Epithelial cell of prostate (primary cell): ENCODE measurements around the gene CARHSP1.
"Not testable (repeated sequence)": the region's sequence is repeated elsewhere in the genome, so short reads cannot be mapped to it uniquely, and the experiment has no call there.

Source experiments
- DNase-seq: peaks from one replicate; pipeline ENCODE4 v3.0.0-alpha.2; 2011; ENCODE audit warnings: low read depth, low spot score
- H3K27ac ChIP-seq: fragments of 450-650 bp; 2 replicates; pipeline ENCODE4 v1.5.1; 2017; ENCODE audit warnings: mild to moderate bottlenecking

CARHSP1 gene

DNA sequence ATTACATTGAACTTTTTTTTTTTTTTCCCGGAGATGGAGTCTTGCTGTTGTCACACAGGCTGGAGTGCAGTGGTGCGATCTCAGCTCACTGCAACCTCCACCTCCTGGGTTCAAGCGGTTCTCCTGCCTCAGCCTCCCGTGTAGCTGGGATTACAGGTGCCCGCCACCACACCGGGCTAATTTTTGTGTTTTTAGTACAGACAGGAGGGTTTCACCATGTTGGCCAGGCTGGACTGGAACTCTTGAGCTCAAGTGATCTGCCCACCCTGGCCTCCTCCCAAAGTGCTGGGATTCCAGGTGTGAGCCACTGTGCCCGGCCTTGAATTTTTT is 5.0 kb upstream of the CARHSP1 start:
- not testable (repeated sequence) for H3K27ac ChIP-seq, DNase-seq

GRCh38 chr16:8872967-8873865 is 4.4 kb upstream of the CARHSP1 start:
- no peak overlapping the region for H3K27ac ChIP-seq
- DNase-seq, result no peak

DNA sequence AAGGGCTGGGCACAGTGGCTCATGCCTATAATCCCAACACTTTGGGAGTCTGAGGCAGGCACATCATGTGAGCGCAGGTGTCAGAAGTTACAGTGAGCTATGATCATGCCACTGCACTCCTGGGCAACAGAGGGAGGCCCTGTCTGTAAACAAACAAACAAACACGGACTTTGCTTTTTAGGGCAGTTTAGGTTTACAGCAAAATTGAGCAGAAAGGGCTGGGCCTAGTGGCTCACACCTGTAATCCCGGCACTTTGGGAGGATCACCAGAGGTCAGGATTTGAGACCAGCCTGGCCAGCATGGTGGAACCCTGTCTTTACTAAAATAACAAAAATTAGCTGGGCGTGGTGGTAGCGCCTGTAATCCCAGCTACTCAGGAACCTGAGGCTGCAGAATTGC is 3.3 kb upstream of the CARHSP1 start:
- peak overlapping the region; percentile 94 for H3K27ac ChIP-seq
- no peak for DNase-seq

DNA sequence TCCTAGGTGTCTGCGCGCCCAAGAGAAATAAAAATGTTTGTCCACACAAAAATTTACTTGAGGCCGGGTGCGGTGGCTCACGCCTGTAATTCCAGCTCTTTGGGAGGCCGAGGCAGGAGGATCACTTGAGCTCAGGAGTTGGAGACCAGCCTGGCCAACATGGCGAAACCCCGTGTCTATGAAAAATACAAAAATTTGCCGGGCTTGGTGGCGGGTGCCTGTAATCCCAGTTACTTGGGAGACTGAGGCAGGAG is 1.1 kb upstream of the CARHSP1 start:
- not testable (repeated sequence) for H3K27ac ChIP-seq, DNase-seq

DNA sequence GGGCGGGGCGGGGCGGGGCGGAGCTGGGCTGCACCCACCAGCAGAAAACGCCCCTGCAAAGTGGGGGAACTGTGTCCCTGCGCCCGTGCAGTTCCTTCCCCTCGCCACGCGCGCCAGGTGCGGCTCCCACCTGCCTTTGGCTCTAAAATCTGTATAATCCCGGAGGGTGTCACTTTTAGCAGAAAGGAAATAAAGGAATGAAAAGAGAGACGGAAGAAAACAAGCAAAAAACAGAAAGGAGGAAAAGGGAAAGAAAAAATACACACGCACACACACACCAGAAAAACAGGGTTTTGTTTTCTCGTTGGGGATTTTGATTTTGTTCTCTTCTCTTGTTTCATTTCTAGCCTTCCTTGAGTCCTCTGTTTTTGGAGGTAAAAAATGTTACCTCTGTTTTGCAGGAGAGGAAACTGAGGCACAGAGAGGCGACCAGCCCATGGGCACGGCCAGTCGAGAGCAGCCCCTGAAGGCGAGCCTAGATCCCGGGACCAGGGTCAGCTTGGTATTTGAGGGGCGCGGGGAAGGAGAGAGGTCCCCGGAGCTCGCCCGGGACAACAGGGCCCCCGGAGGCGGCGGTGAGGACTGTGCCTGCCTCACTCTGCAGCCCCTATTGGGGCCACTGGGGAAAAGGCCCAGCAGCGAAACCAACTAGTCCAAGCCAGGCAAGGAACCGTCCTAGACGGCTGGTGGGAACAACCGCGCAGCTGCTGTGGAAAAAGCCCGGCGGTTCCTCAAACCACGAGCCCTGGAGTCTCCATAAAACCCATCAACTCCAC is 594 bp upstream of the CARHSP1 start:
- no peak for DNase-seq
- H3K27ac ChIP-seq, result peak overlapping the region; percentile 76

- DNase-seq, result no peak
- H3K27ac ChIP-seq, result peak overlapping the region; percentile 76
These were observed 832 bp downstream of the CARHSP1 start for GRCh38 chr16:8867932-8868415.

- H3K27ac ChIP-seq, result peak overlapping the region; percentile 76
- no peak for DNase-seq
These were observed 1.4 kb downstream of the CARHSP1 start for GRCh38 chr16:8867216-8867931.

GRCh38 chr16:8866884-8867215 is 2.0 kb downstream of the CARHSP1 start:
- DNase-seq, result no peak
- H3K27ac ChIP-seq, result no peak overlapping the region

DNA sequence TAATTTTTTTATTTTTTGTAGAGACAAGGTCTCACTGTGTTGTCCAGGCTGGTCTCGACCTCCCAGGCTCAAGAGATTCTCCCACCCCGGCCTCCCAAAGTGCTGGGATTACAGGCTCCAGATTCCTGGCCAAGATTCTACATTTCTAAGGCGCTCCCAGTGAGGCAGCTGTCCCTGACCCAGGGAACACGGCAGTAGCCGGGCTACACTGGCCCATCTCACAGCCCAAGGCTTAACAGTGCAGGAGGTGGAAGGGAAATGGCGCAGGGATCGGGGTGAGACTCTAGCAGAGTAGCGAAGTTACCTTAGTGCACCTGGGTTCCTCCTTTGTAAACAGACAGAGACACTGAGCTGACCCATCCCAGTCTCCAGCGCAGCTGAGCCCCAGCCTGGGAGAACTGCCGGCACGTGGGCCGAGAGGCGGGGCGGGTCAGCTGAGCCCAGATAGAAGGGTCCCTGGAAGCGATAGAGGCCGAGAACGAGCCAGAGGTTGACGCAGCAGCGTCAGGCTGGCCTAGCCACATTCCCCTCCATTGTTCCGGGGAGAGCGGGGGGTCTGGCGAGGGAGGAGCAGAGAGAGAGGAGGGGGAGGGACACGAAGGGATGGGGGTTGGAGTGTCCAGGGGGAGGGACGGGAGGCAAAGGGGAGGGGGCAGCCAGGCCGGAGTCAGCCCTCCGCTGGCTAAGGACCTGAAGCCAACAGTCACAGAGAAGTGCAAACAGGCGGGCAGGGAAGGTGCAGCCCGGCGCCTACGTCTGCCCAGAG is 2.5 kb downstream of the CARHSP1 start:
- no peak for DNase-seq
- no peak overlapping the region for H3K27ac ChIP-seq

DNA sequence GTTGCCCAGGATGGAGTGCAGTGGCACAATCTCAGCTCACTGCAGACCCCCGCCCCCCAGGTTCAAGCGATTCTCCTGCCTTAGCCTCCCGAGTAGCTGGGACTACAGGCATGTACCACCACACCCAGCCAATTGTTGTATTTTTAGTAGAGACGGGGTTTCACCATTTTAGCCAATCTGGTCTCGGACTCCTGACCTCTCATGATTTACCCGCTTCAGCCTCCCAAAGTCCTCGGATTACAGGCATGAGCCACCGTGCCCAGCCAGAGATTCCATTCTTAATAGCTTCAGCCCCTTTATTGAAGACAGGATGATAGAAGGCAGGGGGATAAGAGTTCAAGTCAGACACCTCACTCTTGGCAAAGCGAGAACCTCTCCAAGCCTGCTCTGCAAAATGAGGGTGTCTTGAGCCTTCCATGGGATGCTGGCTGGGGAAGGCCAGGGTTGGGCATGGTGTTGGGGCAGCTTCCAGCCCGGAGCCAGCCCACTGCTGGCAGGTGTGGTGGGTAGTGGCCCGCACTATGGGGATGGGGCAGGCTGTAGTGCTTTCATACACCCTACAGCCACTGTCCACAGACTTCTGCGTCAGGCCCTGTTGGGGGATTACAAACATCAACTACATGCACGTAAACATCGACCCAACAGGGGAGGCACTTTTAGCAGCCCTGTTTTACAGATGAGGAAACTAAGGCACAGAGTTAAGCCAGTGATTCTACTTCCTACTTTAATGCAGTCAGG is 3.5 kb downstream of the CARHSP1 start:
- H3K27ac ChIP-seq, result no peak overlapping the region
- DNase-seq, result no peak

- H3K27ac ChIP-seq, result no peak overlapping the region
- DNase-seq, result no peak
These were observed 4.2 kb downstream of the CARHSP1 start for GRCh38 chr16:8864480-8865110.

DNA sequence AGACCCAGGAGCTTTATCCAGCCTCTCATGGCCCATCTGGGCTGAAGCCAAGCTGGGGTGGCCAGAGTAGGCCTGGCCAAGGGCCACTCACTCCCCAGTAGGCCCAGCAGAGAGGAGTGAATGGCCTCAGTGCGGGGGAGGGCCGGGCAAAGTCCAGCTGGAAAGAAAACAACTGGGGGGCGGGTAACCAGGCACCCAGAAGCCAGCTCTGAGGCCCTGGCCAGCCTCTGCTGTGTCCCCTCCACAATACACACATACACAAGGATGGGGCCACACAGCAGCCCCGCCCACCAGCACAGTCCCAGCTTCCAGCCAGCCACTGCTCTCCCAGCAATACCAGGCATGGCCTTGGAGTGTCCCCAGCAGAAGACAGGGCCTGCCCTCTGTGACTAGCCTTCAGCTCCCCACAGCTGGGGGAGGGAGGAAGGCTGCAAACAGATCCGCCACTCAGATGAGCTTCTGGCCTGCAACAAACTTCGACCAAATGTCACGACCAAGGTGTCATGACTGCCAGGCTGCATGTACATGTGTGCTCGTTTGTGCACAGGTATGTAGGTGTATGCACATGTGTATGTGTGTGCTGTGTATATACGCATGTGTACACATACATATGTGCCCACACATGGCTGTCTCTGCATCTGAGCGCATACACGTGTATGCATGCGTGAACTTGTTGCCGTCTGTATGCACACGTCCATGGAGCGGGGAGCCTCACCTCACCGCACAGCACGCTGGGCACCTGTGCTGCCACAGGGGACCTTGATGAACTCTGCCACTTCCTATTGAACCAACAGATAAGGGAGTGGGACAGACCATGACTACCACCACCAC is 5.0 kb downstream of the CARHSP1 start:
- no peak for DNase-seq
- H3K27ac ChIP-seq, result no peak overlapping the region

DNA sequence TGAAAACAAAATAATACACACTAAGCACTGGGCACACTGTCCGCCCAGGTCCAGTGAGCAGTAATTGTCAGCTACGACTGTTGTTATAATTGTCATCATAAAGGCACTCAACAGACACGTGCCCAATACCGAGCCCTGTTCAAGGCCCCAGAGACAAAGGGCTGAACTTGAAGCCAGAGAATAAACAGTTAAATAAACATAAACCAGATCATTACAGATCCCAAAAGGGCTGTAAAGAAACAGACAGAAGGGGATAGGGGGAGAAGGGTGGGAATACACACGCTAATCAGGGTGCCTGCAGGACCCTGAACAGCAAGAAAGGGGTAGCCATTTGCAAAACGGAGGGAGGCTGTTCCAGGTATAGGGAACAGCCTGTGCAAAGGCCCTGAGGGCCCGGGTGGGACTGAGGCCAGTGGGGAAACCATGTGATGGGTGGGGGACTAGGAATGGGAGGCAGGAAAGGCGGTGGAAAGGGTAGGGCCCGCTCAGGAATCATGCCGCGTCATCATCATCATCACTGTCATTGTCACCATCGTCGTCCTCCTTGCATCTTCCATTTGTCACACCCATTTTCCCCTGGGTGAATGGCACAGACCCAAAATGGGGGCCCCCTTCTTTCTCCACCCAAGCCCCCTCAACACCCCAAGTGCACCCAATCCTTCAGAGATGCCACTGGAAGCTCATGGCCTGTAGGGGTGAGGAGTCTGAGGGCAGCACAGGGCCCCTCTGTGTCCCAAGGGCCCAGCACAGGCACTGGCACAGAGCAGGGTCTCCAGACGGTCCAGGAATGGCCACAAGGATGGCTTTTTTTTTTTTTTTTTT is 6.3 kb downstream of the CARHSP1 start:
- DNase-seq, result no peak

DNA sequence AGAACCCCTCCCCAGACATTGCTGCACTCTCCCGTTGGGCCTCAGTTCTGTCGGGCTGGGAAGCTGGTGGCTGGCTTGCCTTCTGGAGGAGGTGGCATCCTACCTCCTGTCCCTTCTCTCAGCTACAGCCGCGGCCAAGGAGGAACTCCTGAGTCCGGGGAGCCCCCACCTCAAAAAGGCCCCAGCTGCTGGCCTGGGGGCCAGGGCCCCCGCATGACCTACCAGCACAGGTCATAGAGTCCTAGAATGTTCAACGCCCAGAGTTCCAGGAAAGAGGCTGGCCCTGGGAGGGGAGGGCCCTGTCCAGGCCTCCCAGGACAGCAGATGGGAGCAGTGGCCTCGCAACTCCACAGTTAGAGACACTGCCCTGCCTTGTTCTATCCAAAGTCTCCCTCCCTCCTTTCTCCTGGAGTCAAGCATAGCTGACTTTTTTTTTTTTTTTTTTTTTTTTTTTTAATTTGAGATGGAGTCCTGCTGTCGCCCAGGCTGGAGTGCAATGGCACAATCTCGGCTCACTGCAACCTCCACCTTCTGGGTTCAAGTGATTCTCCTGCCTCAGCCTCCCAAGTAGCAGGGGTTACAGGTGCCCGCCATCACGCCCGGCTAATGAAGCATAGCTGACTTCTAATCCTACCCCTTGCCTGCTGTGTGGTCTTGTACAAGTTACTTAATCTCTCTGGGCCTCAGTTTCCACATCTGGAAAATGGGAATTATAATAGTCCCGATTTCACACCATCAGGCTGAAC is 7.1 kb downstream of the CARHSP1 start:
- H3K27ac ChIP-seq, result no peak overlapping the region
- DNase-seq, result no peak

More for the DNA sequence above, 6.3 kb downstream of the CARHSP1 start:
- H3K27ac ChIP-seq, result no peak overlapping the region

DNA sequence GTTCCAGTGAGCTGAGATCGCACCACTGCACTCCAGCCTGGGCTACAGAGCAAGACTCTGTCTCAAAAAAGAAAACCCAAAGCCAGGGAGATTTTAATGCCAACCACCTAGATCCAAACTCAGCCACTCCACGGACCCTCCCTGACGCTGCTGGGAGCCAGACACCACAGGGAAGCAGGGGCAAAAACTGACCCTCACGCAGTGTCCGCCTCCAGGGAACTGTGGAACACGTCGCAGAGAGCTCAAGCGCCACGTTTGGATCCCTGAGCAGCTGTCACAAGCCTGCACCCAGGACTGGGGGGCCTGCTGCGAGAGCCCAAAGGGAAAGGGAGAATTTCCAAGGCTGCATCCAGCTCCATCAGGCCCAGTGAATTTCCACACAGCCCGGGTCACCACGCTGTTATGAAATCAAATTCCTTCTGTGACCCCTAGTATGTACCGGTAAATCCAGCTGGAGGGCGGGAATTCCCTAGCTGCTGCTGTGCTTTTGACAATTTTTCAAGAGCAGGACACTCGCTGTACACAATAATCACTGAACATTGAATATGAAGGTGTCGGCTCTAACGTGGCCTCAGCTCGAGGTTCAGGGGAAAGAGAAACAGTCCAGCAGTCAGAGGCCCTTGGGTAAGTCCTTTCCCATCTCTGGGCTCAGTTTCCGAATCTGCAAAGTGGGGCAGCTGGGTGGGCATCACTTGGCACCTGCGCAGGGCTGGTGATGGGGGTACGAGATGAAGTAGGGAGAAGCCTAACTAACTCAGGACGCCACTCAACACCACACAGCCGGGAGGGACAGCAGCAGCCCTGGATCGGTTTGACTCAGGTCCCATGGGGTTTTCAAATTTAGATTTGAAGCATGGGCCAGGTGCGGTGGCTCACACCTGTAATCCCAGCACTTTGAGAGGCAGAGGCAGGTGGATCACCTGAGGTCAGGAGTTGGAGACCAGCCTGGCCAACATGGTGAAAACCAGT is 8.6 kb downstream of the CARHSP1 start:
- no peak for DNase-seq
- no peak overlapping the region for H3K27ac ChIP-seq
